Mesenteric fat pad (tissue), 1 donor: ENCODE data around the gene PTPN2. TPM values are rescaled to one million over a fixed set of nuclear protein-coding genes. Genes with fewer than 3 reads are reported as not detected.

ENCODE experiments used
- DNase-seq: peaks from one replicate; pipeline ENCODE4 v3.0.0-alpha.2; 2020; ENCODE audit warnings: low spot score
- total RNA-seq: library from RNA; stranded (reverse); fragmentation: NEBNext Ultra II Directional; extraction: Animal tissue kit (Norgen Biotek cat#: 25700); gene quantifications from one replicate; pipeline ENCODE4 v1.2.1, GENCODE V29; 2021
- donor health status: DM: yes; HTN: yes; CAD: no.

The PTPN2 gene
- total RNA-seq, 1 donor from 2014 or later, result 33.8 TPM

DNA sequence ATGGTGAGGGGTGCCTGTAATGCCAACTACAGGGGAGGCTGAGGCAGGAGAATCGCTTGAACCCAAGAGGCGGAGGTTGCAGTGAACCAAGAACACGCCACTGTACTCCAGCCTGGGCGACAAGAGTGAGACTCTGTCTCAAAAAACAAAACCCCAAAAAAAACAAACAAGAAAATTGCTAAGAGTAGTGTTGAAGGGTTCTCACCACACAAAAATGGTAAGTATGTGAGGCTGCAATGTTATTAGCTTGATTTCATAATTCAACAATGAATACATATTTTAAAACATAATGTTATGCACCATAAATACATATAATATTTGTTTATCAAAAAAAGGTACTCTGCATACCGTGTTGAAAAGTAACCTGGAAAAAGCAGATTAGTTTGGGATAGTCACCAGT lies 135.4 kb downstream of the PTPN2 start:
- DNase-seq, result no peak

DNA sequence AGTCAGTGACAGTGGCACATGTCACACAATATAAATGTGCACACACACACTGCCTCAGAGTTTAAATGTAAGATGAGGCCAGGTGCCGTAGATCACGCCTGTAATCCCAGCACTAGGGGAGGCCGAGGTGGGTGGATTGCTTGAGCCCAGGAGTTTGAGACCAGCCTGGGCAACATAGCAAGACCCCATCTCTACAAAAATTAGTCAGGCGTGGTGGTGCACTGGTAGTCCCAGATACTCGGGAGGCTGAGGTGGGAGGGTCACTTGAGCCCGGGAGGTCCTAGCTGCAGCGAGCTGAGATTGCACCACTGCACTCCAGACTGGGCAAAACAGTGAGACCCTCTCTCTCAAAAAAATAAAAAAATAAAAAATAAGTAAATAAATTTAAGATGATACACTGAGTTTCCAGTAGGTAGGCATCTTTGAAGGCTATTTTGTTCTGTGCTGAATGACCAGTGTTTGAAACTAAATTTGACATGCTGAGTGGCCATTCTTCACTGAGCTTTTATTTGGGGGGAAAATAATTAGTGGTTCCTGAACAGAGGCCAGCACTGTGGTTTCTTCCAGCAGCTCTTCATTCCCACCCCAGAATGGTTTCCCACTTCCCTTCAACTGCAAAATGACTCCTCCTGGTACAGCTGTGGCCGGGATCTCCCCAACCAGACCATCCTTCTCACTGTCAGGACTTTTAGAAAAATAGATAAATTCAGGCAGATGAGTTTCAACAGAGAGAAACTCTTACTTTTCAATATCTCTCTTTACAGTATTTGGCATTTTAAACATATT lies 136.3 kb downstream of the PTPN2 start:
- no peak for DNase-seq

GRCh38 chr18:12745095-12745795 lies 138.8 kb downstream of the PTPN2 start:
- no peak for DNase-seq

- no peak for DNase-seq
These were observed 139.9 kb downstream of the PTPN2 start for GRCh38 chr18:12744103-12744502.

DNA sequence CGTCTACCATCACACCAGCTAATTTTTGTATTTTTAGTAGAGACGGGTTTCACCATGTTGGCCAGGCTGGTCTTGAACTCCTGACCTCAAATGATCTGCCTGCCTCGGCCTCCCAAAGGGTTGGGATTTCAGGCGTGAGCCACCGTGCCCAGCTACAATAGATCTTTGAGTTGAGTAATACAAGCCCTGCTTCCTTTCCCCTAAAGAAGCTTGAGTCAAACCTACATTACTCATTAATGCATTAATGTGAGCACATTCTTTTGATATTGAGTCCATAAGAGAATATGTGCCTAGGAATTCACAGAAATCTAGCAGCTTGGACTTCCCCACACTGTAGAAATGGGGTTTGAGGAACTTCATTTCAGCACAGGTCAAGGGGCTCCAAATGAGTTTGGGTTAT lies 141.6 kb downstream of the PTPN2 start:
- DNase-seq, result no peak

Other genes starting within 250 kb of the PTPN2 start
- gene SPIRE1, start 226.1 kb downstream of the PTPN2 start, total RNA-seq, result 39.8 TPM
- gene CEP76, start 181.5 kb downstream of the PTPN2 start, total RNA-seq, result 8.2 TPM
- 73.0 TPM for gene PSMG2, start 181.2 kb downstream of the PTPN2 start, total RNA-seq
- 57.0 TPM for gene SEH1L, start 63.8 kb upstream of the PTPN2 start, total RNA-seq
- 13.5 TPM for gene CEP192, start 107.1 kb upstream of the PTPN2 start, total RNA-seq